GM18861 (cell line): ENCODE data around the gene RNF223.
"Not testable (repeated sequence)": the region's sequence is repeated elsewhere in the genome, so short reads cannot be mapped to it uniquely, and the experiment has no call there.

Experiments used
- ATAC-seq: cut with Tn5 transposase; IDR thresholded peaks from one replicate; pipeline ENCODE4 v1.9.1; 2021; ENCODE audit not compliant: unreplicated experiment

Gene RNF223

GRCh38 chr1:1110561-1110971 lies 36.5 kb upstream of the RNF223 start:
- no peak for ATAC-seq

DNA sequence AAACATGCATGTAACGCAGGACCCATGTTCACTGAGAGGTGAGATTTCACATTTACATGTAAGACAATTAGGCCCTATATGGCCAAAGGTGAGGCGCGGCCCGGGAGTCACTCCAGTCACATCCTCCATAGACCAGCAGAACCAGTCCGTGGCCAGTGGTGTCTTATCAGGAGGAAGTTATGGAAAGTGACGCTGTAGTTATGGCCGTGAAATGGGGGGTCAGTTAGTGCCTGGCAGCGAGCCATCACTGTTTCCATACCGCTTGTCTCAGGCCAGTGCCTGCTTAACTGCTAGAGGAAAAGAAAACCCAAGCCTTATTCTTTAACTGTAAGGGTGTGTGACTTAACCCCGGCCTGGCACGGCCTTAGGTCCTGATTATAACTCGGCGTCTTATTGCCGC lies 35.6 kb upstream of the RNF223 start:
- ATAC-seq, result no peak

DNA sequence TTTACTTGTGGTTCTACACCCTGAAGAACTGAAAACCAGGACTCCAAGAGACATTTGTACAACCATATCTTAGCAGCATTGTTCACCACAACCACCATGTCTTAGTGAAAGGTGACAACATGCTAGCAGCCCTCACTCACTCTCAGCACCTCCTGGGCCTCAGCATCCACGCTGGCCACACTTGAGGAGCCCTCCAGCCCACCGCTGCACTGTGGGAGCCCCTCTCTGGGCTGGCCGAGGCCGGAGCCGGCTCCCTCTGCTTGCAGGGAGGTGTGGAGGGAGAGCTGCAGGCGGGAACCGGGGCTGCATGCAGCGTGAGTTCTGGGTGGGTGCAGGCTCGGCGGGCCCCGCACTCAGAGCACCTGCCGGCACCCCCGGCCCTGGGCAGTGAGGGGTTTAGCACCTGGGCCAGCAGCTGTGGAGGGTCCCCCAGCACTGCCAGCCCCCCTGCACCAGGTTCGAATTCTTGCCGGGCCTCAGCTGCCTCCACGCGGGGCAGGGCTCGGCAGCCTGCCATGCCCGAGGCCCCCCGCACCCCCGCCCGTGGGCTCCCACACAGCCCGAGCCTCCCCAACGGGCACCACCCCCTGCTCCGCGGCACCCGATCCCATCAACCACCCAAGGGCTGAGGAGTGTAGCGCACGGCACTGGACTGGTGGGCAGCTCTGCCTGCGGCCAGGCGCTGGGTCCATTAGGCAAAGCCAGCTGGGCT lies 32.6 kb upstream of the RNF223 start:
- no peak for ATAC-seq

DNA sequence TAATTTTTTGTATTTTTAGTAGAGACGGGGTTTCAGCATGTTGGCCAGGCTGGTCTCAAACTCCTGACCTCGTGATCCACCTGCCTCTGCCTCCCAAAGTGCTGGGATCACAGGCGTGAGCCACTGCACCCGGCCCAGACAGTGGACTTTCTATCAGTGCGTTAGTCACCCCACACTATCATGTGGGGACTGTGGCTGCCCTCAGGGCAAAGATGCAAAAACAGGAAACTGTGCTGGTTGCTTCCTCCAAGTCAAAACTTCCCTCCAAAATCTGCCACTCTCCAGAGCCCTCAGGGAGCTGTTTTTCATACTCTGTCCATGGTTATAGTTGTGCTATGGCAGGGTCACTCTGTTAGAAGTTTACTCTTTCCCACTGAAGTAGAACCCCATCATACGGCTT lies 30.0 kb upstream of the RNF223 start:
- not testable (repeated sequence) for ATAC-seq

GRCh38 chr1:1101503-1101902 lies 27.4 kb upstream of the RNF223 start:
- no peak for ATAC-seq

DNA sequence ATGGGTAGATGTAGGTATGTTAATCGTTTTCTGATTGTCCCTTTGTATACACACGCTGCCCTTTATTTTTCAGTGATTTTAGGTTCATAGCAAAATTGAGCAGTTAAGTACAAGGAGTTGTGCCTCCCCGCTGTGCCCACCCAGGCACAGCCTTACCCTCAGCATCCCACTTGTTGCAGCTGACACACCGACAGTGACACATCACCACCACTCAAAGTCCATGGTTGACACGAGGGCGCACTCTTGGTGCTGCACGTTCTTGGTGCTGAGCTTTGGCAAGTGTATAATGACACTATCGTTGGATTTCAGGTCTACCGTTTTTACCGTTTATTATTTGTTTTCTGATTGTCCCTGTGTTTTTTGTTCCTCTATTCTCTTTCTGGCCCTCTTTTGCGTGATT lies 26.2 kb upstream of the RNF223 start:
- no peak for ATAC-seq

GRCh38 chr1:1099506-1100183 lies 25.5 kb upstream of the RNF223 start:
- no peak for ATAC-seq

DNA sequence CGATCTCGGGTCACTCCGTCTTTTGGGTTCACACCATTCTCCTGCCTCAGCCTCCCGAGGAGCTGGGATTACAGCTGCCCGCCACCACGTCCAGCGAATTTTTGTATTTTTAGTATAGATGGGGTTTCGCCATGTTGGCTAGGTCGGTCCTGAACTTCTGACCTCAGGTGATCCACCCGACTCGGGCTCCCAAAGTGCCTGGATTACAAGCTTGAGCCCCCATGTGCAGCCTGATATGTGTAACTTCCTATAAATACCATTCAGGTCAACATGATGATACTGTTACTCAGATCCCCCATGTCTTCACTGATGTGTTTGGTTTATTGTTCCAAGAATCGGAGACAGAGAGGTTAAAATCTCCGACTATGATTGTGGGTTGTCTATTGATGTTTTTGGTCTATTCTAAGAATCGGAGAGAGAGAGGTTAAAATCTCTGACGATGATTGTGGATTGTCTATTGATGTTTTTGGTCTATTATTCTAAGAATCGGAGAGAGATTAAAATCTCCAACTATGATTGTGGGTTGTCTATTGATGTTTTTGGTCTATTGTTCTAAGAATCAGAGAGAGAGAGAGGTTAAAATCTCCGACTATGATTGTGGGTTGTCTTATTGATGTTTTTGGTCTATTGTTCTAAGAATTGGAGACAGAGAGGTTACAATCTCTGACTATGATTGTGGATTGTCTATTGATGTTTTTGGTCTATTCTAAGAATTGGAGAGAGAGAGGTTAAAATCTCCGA lies 24.7 kb upstream of the RNF223 start:
- no peak for ATAC-seq

GRCh38 chr1:1096136-1096535 lies 22.0 kb upstream of the RNF223 start:
- not testable (repeated sequence) for ATAC-seq

DNA sequence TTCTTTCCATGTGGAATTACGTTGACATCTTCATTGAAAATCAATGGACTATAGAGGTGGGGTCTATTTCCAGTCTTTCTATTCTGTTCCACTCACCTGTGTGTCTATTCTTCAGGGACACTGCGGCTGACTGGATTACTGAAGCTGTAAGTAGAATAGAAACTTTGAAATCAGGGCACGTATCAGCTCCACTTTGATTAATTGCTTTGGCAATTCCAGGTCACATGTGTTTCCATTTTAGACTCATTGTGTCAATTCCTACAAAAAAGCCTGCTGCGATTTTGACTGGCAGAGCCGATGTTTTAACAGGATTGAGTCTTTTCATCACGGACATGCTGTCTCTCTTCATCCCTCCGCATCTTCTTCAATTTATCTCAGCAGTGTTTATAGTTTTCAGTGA lies 20.9 kb upstream of the RNF223 start:
- no peak for ATAC-seq

DNA sequence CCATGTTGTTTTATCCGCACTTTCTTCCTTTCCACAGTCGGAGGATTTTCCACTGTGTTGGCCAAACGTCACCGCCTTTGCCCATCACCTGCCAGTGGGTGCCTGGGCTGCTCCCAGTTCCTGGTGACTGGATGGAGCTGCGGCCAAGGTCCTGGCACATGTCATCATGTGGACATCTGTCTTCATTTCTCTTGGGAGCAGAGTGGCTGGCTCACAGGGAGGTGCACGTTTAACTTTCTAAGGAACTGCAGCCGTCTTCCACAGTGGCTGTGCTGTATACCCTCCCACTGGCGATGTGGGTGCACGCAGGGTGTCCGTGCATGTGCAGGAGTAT lies 19.5 kb upstream of the RNF223 start:
- ATAC-seq, result no peak

- no peak for ATAC-seq
Observed at GRCh38 chr1:1092894-1093609, 18.9 kb upstream of the RNF223 start.

GRCh38 chr1:1092149-1092855 lies 18.2 kb upstream of the RNF223 start:
- ATAC-seq, result no peak

DNA sequence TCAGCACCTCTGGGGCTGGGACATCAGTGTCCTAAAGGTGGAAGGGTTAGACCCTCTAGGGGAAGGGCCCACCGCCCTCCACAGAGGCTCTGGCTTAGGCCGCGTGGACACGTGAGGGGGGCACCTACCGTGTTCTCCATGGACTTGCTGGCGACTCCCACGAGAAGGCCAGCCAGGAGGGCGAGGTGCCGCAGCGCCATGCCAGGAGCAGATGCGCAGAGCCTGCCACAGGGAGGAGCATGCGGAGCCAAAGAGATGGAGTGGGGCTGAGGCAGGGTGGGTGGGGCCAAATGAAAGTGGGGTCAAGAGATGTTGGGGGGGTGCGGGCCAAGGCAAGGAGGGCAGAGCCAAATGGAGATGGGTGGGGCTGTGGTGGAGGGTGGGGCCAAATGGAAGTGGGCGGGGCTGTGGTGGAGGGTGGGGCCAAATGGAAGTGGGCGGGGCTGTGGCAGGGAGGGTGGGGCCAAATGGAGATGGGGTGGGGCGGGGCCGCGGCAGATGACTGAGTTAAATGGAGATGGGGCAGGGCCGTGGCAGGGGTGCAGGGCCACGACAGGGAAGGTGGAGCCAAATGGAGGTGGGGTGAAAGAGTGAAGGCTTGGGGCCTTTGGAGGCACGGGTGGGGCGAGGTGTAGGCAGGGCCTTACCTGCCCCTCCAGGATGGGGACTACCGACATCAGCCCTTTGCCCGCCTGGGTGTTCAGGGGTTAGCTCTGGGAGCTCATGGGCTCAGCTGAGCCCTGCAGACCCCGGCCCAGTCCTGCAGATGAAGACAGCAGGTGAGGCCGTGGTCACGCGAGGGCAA lies 17.4 kb upstream of the RNF223 start:
- no peak for ATAC-seq

- no peak for ATAC-seq
Observed at GRCh38 chr1:1090424-1091343, 16.6 kb upstream of the RNF223 start.

GRCh38 chr1:1089731-1090423 lies 15.8 kb upstream of the RNF223 start:
- ATAC-seq, result no peak

- ATAC-seq, result no peak
Observed at GRCh38 chr1:1088801-1089680, 14.9 kb upstream of the RNF223 start.
